OCI-LY7 (cell line): ENCODE measurements around the gene AGPAT3. TPM values are rescaled to one million over a fixed set of nuclear protein-coding genes. Genes with fewer than 3 reads are reported as not detected.

ENCODE experiments used
- BruUV-seq: library from RNA; stranded (reverse); fragments of 400-500 nt; replicated peaks from 2 replicates; lab custom pipeline; 2021; lab: Mats Ljungman, UMichigan
- CTCF ChIA-PET: fragments of 300-600 bp; sonication (Branson Sonifier 250); formaldehyde crosslinking; loops from one replicate; lab custom pipeline; 2022; ENCODE audit warnings: antibody characterized with exemption; ENCODE audit not compliant: unreplicated experiment; lab: Charles Lee
- POLR2A ChIA-PET: fragments of 300-600 bp; sonication (Branson Sonifier 250); formaldehyde crosslinking; loops from one replicate; lab custom pipeline; 2022; ENCODE audit warnings: antibody characterized with exemption; lab: Charles Lee
- DNase-seq: peaks from one replicate; pipeline ENCODE4 v3.0.0-alpha.2; 2015; ENCODE audit warnings: low spot score
- H2AFZ ChIP-seq: fragments of 200-600 bp; sonication (generic), shearing (Covaris generic); 2 replicates; pipeline ENCODE4 v1.6.1; 2014; ENCODE audit warnings: mild to moderate bottlenecking, antibody characterized with exemption, low read length, moderate library complexity
- H3K27ac ChIP-seq: fragments of 200-600 bp; sonication (generic); 2 replicates; pipeline ENCODE4 v1.5.1; 2014; ENCODE audit warnings: mixed run types, low read depth, mild to moderate bottlenecking, moderate library complexity, low read length, inconsistent platforms; ENCODE audit not compliant: poor library complexity, severe bottlenecking
- H3K36me3 ChIP-seq: fragments of 200-600 bp; sonication (generic); 2 replicates; pipeline ENCODE4 v1.6.1; 2014; ENCODE audit warnings: mild to moderate bottlenecking, antibody characterized with exemption, low read length, moderate library complexity, mixed read lengths; ENCODE audit not compliant: insufficient read depth
- H3K4me1 ChIP-seq: fragments of 200-600 bp; sonication (generic); 2 replicates; pipeline ENCODE4 v1.5.1; 2014; ENCODE audit warnings: mild to moderate bottlenecking, low read length; ENCODE audit not compliant: insufficient read depth, poor library complexity, severe bottlenecking
- H3K4me2 ChIP-seq: fragments of 200-600 bp; sonication (generic); 2 replicates; pipeline ENCODE4 v1.6.1; 2014; ENCODE audit warnings: mild to moderate bottlenecking, low read length
- H3K4me3 ChIP-seq: fragments of 200-600 bp; sonication (generic); 2 replicates; pipeline ENCODE4 v1.5.1; 2014; ENCODE audit warnings: mild to moderate bottlenecking, low read depth, low read length; ENCODE audit not compliant: poor library complexity, severe bottlenecking
- H3K79me2 ChIP-seq: fragments of 200-600 bp; sonication (generic); 2 replicates; pipeline ENCODE4 v1.6.1; 2016; ENCODE audit warnings: low read depth, mild to moderate bottlenecking, low read length, moderate library complexity, mixed read lengths; ENCODE audit not compliant: insufficient read depth
- H3K9me2 ChIP-seq: fragments of 200-600 bp; sonication (generic); 2 replicates; pipeline ENCODE4 v1.6.1; 2016; ENCODE audit warnings: mild to moderate bottlenecking, low read length, mixed read lengths; ENCODE audit not compliant: insufficient read depth
- H3K9me3 ChIP-seq: fragments of 200-600 bp; sonication (generic); 2 replicates; pipeline ENCODE4 v1.6.1; 2014; ENCODE audit warnings: mild to moderate bottlenecking, mixed run types, low read length, mixed read lengths
- H4K20me1 ChIP-seq: fragments of 200-600 bp; sonication (generic); 2 replicates; pipeline ENCODE4 v1.6.1; 2014; ENCODE audit warnings: mild to moderate bottlenecking, antibody characterized with exemption, low read length, moderate library complexity, mixed read lengths; ENCODE audit not compliant: insufficient read depth
- EZH2phosphoT487 ChIP-seq: fragments of 200-600 bp; sonication (generic); IDR thresholded peaks from 2 replicates; pipeline ENCODE4 v1.6.1; 2018; ENCODE audit warnings: low read depth, borderline replicate concordance, mild to moderate bottlenecking, mixed run types, antibody characterized with exemption, low read length, moderate library complexity, mixed read lengths
- intact Hi-C: fragments of 100-400 bp; cut with micrococcal nuclease; formaldehyde crosslinking; loops from one replicate; pipeline ENCODE4 v1.10.0; 2022; ENCODE audit not compliant: unreplicated experiment
- total RNA-seq, 2 experiments: library from RNA; depleted of rRNA in 1 of 2; stranded (reverse); fragments of >200 nt in 1 of 2; shearing (Covaris generic) in 1 of 2; gene quantifications; 2 replicates each; pipeline ENCODE4 v1.2.3, GENCODE V29; 2014 to 2022
- TF ChIP-seq, protein P1 (sequence below): fragments of 200-600 bp; sonication (generic); conservative IDR thresholded peaks from 2 replicates; pipeline ENCODE4 v1.5.1; 2014; ENCODE audit warnings: mild to moderate bottlenecking, antibody characterized with exemption, low read length, moderate library complexity, mixed read lengths

Gene AGPAT3
- total RNA-seq, 2 experiments from 2014 or later: 9.2 to 33.4 TPM

- BruUV-seq: no TSS peak
- Histone ChIP-seq H2AFZ (no peak overlapping the region), H3K9me2 (no peaks in the 10 kb centered on the region), H4K20me1 (no peaks in the 10 kb centered on the region), H3K4me1 (no peaks in the 10 kb centered on the region), H3K9me3 (no peaks in the 10 kb centered on the region), H3K4me2 (no peak overlapping the region), H3K36me3 (no peaks in the 10 kb centered on the region), H3K79me2 (no peaks in the 10 kb centered on the region), H3K27ac (no peak overlapping the region), H3K4me3 (no peak overlapping the region)
- intact Hi-C loops: no loop called here
- TF ChIP-seq, protein P1, sequence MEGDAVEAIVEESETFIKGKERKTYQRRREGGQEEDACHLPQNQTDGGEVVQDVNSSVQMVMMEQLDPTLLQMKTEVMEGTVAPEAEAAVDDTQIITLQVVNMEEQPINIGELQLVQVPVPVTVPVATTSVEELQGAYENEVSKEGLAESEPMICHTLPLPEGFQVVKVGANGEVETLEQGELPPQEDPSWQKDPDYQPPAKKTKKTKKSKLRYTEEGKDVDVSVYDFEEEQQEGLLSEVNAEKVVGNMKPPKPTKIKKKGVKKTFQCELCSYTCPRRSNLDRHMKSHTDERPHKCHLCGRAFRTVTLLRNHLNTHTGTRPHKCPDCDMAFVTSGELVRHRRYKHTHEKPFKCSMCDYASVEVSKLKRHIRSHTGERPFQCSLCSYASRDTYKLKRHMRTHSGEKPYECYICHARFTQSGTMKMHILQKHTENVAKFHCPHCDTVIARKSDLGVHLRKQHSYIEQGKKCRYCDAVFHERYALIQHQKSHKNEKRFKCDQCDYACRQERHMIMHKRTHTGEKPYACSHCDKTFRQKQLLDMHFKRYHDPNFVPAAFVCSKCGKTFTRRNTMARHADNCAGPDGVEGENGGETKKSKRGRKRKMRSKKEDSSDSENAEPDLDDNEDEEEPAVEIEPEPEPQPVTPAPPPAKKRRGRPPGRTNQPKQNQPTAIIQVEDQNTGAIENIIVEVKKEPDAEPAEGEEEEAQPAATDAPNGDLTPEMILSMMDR: no peak
- no peak for TF ChIP-seq EZH2phosphoT487
- no peak for DNase-seq
- ChIA-PET POLR2A (no interaction called here), CTCF (no interaction called here)
These were observed 35.0 kb downstream of the AGPAT3 start for GRCh38 chr21:43900078-43900385.

GRCh38 chr21:43900690-43901089 is 35.7 kb downstream of the AGPAT3 start:
- H3K4me2 ChIP-seq: no peak overlapping the region
- TF ChIP-seq EZH2phosphoT487: no peak
- ChIA-PET CTCF (no interaction called here), POLR2A (no interaction called here)
- no TSS peak for BruUV-seq
- no peaks in the 10 kb centered on the region for H3K79me2 ChIP-seq
- H4K20me1 ChIP-seq: no peaks in the 10 kb centered on the region
- intact Hi-C loops: no loop called here
- H3K9me3 ChIP-seq: no peaks in the 10 kb centered on the region
- H3K27ac ChIP-seq: no peak overlapping the region
- no peak overlapping the region for H2AFZ ChIP-seq
- no peaks in the 10 kb centered on the region for H3K36me3 ChIP-seq
- no peak overlapping the region for H3K4me3 ChIP-seq
- H3K4me1 ChIP-seq: no peaks in the 10 kb centered on the region
- no peaks in the 10 kb centered on the region for H3K9me2 ChIP-seq
- DNase-seq: no peak

- H3K36me3 ChIP-seq: no peaks in the 10 kb centered on the region
- H3K79me2 ChIP-seq: no peaks in the 10 kb centered on the region
- H3K4me2 ChIP-seq: no peak overlapping the region
- no peaks in the 10 kb centered on the region for H3K9me2 ChIP-seq
- DNase-seq: no peak
- intact Hi-C loops: no loop called here
- no peak overlapping the region for H2AFZ ChIP-seq
- BruUV-seq: no TSS peak
- H3K9me3 ChIP-seq: no peaks in the 10 kb centered on the region
- POLR2A ChIA-PET: interaction anchor here (0.7 kb wide), 1 partner anchor 12 kb away, joined by 3 read pairs; no protein-coding TSS in a partner anchor
- H3K4me1 ChIP-seq: no peaks in the 10 kb centered on the region
- CTCF ChIA-PET: no interaction called here
- no peaks in the 10 kb centered on the region for H4K20me1 ChIP-seq
- no peak overlapping the region for H3K4me3 ChIP-seq
- TF ChIP-seq EZH2phosphoT487: no peak
- TF ChIP-seq, protein P1: no peak
- H3K27ac ChIP-seq: no peak overlapping the region
These were observed 37.4 kb downstream of the AGPAT3 start for GRCh38 chr21:43902441-43902840.
